Cardiac septum (tissue), 1 donor: ENCODE measurements around the gene LY9. TPM values are rescaled to one million over a fixed set of nuclear protein-coding genes. Genes with fewer than 3 reads are reported as not detected.
A peak's percentile ranks its signal among the peaks of the same experiment; 100 is the strongest.
"Not testable (repeated sequence)": the region's sequence is repeated elsewhere in the genome, so short reads cannot be mapped to it uniquely, and the experiment has no call there.

Source experiments
- DNase-seq: peaks from one replicate; pipeline ENCODE4 v3.0.0-alpha.2; 2020; ENCODE audit warnings: low spot score
- intact Hi-C: fragments of 100-400 bp; cut with DNase I; formaldehyde crosslinking; loops from one replicate; pipeline ENCODE4 v1.14.0; 2022
- total RNA-seq: library from RNA; stranded (reverse); fragmentation: NEBNext Ultra II Directional; extraction: Animal tissue kit (Norgen Biotek cat#: 25700); gene quantifications from one replicate; pipeline ENCODE4 v1.2.1, GENCODE V29; 2021
- donor health status: DM: no; HTN: no; CAD: no.

LY9 gene
- total RNA-seq, 1 donor from 2014 or later, result 0.16 TPM

DNA sequence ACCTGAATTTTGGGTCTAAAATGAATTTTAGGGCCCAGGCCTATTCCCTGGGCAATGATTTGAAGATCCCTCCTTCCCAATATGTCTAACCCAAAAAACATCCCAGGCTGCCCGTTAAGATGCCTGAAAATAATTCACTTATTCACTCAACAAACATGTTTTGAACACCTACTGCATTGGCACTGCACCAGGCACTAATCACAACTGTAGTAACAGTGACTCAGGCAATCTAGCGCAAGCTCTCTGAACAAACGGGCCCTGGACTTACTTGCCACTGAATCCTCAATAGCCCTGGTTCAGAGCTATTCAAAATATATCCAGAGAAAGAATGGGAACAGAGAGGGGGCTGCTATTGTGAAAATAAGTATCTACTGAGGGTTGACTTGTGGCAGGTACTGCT is 62.5 kb downstream of the LY9 start:
- intact Hi-C loops, result no loop called here
- no peak for DNase-seq

DNA sequence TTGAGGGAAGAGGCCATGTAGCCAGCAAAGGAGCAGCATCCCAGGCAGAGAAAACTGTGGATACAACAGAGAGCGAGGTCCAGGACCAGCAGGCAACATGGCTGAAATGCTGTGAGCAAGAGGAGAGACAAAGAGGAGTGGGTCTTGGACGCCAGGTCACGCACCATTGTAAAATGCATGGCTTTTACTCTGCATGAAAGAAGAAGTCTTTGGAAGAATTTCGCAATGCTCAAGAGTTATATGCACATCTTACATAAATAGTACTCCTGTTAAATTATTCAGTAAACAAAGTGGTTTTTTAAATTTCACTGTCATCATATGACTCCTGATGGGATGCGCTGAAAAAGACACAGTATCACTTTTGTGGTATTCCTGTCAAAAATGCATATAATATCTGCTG is 63.2 kb downstream of the LY9 start:
- no peak for DNase-seq
- intact Hi-C loops, result no loop called here

DNA sequence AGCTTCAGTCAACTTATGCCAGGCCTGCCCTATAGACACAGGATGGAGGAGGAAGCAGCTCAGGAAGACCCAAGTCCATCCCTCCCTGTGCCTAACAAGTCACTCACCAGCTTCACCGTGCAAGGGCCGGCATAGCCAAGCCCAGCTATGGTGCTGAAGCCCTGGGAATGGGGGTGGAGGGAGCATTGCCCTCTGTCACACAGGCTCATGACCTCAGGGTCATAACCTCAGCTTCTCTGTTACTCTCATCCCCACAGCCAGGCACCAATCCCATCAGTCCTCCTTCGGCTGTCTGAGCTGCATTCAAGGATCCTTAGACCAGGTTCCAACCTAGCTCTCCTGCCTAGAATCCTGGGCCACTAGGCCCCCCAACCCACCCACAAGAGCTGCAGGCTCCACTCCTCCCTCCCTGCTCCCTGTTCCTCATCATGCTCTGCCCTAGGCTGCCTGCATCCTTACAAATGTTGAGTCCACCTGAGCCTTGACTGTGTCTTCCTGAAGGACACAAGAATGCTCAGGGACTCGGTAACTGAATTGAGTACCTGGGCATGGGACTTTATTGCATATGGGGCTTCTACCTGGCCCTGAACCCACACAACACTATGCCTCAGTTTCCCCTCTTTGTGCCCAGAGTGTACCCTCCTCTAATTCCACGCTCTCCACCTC is 65.0 kb downstream of the LY9 start:
- DNase-seq, result no peak
- intact Hi-C loops, result no loop called here

DNA sequence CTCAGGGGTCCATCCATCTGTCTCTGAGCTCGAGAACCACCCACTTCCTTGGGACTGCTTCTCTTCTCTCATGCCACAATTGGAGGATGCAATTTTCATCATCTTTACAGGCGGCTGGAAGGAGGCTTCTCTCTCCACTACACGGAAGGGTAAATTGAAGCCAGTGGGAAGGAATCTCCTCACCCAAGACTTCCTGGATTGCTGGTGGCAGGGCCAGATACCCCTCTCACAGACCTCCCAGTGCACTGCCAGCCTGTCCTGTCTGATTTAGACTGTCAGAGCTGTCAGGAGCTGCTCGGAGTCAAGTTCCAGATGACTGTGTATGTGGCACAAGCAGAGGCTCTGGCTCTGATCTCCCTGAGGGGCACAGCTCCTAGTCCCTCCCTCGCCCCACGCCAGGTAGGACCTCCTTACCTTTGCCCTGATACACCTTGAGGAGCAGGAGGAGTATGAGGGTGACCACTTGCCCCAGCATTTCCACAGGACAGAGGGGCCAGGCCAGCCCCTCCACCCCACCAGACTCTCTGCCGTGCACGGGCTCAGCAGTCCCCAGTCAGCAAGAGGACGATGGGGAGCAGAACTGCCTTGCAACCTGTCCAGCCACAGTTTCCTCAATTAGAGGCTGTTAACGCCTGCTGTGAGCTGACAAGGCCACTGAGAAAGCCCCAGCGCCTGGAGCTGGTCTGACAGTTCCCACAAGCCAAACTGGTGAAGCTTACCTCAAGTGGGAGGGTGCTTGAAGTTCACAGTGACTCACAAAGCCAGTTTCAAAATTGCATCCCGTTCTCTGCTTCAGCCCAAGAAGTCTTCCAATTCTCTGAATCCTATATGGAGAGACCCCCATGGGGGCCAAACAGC is 66.5 kb downstream of the LY9 start, which contains the start of gene CD244:
CD244 (minus strand) TSS at position 685 of the 858 bp plus-strand sequence; CDS start at position 475, 210 bp downstream.
- DNase-seq, result peak; percentile 79
- intact Hi-C loops, result no loop called here

- DNase-seq, result no peak
- intact Hi-C loops, result no loop called here
Measured at GRCh38 chr1:160863061-160863773, 67.2 kb downstream of the LY9 start.

- intact Hi-C loops, result no loop called here
- no peak for DNase-seq
Measured at GRCh38 chr1:160863774-160864131, 67.8 kb downstream of the LY9 start.

DNA sequence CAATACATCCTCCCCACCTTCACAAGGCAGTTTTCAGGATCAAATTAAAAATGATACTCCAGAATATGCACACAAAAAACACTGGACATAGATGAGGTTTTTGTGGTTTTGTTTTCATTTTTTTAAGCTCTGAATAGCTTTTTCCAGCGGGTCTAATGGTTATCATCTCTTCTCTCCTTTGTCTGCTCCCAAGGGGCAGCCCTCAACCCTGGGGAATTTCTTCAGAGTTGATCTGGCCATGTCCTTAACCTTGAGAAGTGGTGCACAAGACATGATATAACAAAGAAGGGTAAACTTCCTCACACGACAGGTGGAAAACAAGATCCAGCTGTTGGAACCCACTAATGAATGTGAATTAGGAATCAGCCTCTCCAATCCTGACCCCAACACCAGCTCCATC is 68.2 kb downstream of the LY9 start:
- intact Hi-C loops, result no loop called here
- no peak for DNase-seq

GRCh38 chr1:160865337-160865736 is 69.4 kb downstream of the LY9 start:
- no peak for DNase-seq
- intact Hi-C loops, result no loop called here

GRCh38 chr1:160866001-160866694 is 70.2 kb downstream of the LY9 start:
- intact Hi-C loops, result no loop called here
- no peak for DNase-seq

DNA sequence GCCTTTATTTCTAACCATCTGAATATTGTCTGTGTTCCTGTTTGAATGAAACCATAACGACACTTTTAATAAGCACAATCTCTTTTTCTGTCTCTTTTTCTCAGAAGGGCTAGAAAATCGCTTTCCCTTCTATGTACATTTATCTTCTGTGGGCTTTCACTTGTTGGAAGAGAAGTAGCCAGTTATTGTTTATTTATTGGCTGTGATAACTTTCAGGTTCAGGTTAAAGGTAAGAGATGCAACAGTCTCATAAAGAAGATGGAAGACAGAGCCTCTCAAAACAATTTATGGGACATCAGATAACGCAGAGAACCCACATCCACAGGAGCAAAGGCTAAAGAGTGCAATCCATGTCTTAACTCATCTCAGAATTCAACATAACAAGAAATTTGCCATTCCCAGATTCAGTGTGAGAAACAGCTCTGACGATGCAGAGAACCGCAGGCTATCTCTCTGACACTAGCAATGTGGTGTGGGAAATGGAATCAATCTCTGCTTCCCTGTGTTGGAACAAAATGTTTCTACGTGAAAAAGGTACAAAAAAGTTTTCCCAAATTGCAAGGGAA is 70.8 kb downstream of the LY9 start:
- DNase-seq, result no peak
- intact Hi-C loops, result no loop called here

DNA sequence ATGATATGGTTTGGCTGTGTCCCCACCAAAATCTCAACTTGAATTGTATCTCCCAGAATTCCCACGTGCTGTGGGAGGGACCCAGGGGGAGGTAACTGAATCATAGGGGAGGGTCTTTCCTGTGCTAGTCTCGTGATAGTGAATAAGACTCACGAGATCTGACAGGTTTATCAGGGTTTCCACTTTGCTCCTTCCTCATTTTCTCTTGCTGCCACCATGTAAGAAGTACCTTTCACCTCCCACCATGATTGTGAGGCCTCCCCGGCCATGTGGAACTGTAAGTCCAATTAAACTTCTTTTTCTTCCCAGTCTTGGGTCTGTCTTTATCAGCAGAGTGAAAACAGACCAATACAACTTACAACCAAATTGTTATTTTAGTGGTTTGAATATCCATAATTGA is 71.7 kb downstream of the LY9 start:
- DNase-seq, intact Hi-C loops: not testable (repeated sequence)

- intact Hi-C loops, result no loop called here
- no peak for DNase-seq
Measured at GRCh38 chr1:160868141-160868540, 72.2 kb downstream of the LY9 start.

DNA sequence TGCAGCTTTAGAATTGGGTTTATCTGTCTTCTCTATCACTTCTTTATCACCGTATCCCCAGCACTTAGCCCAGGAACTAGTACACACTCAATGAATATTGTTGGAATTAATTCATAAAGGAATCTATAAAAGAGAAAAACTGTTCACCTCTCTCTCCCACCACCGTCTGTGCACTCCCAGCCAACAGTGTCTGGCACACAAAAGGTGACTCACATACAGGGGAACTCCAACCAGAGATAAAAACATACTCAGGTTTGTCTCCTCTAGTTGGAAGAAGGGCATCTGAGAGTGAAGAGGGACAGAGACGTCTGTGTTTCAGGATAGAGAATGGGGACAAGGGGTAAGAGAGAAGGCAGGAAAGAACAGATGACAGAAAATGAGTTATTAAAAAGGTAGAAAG is 79.0 kb downstream of the LY9 start:
- intact Hi-C loops, result no loop called here
- no peak for DNase-seq

- DNase-seq, intact Hi-C loops: not testable (repeated sequence)
Measured at GRCh38 chr1:160875591-160875990, 79.6 kb downstream of the LY9 start.

DNA sequence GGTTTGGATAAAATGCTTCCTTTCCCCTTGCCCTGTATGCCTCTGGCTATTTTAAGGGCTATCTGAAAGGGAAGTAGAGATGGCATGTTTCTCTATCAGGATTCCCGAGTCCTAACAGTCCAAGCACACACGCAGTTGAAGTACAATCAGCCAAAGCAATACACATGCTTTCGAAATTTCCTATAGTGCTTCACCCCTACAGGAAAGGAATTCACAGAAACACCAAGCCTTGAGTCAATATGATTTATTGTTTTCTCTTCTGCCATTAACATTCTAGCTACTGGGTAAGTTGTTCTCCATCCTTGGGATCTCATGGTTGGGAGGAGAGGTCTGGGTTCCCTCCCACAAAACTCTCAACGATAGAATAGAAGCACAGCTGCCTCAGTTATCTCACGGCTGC is 80.3 kb downstream of the LY9 start:
- intact Hi-C loops, result no loop called here
- no peak for DNase-seq

GRCh38 chr1:160877221-160877620 is 81.2 kb downstream of the LY9 start:
- intact Hi-C loops, result no loop called here
- no peak for DNase-seq
